Osteocyte (in vitro differentiated cells): ENCODE data around the gene TBX15. TPM values are rescaled to one million over a fixed set of nuclear protein-coding genes. Genes with fewer than 3 reads are reported as not detected.

ENCODE experiments used
- DNase-seq: peaks from one replicate; pipeline ENCODE4 v3.0.0; 2021; ENCODE audit warnings: mixed read lengths; ENCODE audit not compliant: unreplicated experiment; ENCODE audit errors: extremely low spot score
- H3K27ac Mint-ChIP-seq: one replicate; pipeline ENCODE4 v1.8.0; 2021; ENCODE audit warnings: mild to moderate bottlenecking, mixed read lengths; ENCODE audit not compliant: unreplicated experiment
- H3K27me3 Mint-ChIP-seq: one replicate; pipeline ENCODE4 v1.8.0; 2021; ENCODE audit warnings: mixed read lengths; ENCODE audit not compliant: unreplicated experiment
- H3K36me3 Mint-ChIP-seq: one replicate; pipeline ENCODE4 v1.8.0; 2021; ENCODE audit warnings: mixed read lengths; ENCODE audit not compliant: unreplicated experiment
- H3K4me1 Mint-ChIP-seq: one replicate; pipeline ENCODE4 v1.8.0; 2021; ENCODE audit warnings: mixed read lengths; ENCODE audit not compliant: unreplicated experiment
- H3K4me3 Mint-ChIP-seq: one replicate; pipeline ENCODE4 v1.8.0; 2021; ENCODE audit warnings: mild to moderate bottlenecking, moderate library complexity, mixed read lengths; ENCODE audit not compliant: unreplicated experiment
- H3K9me3 Mint-ChIP-seq: one replicate; pipeline ENCODE4 v1.8.0; 2021; ENCODE audit warnings: mixed read lengths; ENCODE audit not compliant: unreplicated experiment
- CTCF ChIP-seq: fragments of 200-600 bp; sonication (generic); IDR thresholded peaks from 2 replicates; pipeline ENCODE4 v1.5.0; 2021; ENCODE audit warnings: antibody characterized with exemption, mild to moderate bottlenecking, moderate library complexity
- total RNA-seq: library from RNA; stranded (reverse); gene quantifications from 2 replicates; pipeline ENCODE4 v1.2.1, GENCODE V29; 2021

TBX15 gene
- total RNA-seq, 1 donor from 2014 or later: 4.3 TPM

GRCh38 chr1:118989006-118989815 lies 1.1 kb upstream of the TBX15 start:
- Mint-ChIP-seq H3K27ac (no peak overlapping the region), H3K4me3 (peak overlapping the region; percentile 29), H3K27me3 (peaks cover 89% of the 10 kb centered on the region), H3K4me1 (peaks cover 33% of the 10 kb centered on the region), H3K36me3 (peaks cover 6% of the 10 kb centered on the region), H3K9me3 (no peaks in the 10 kb centered on the region)
- no peak for TF ChIP-seq CTCF
- no peak for DNase-seq

- Mint-ChIP-seq H3K9me3 (no peaks in the 10 kb centered on the region), H3K27ac (peak overlapping the region; percentile 85), H3K36me3 (peaks cover 10% of the 10 kb centered on the region), H3K4me3 (peak overlapping the region; percentile 86), H3K4me1 (peaks cover 38% of the 10 kb centered on the region), H3K27me3 (peaks cover 91% of the 10 kb centered on the region)
- no peak for TF ChIP-seq CTCF
- DNase-seq: no peak
Observed at GRCh38 chr1:118987468-118988185, 516 bp downstream of the TBX15 start.

- Mint-ChIP-seq H3K36me3 (peaks cover 10% of the 10 kb centered on the region), H3K4me3 (peak overlapping the region; percentile 86), H3K9me3 (no peaks in the 10 kb centered on the region), H3K4me1 (peaks cover 38% of the 10 kb centered on the region), H3K27ac (peak overlapping the region; percentile 85), H3K27me3 (peaks cover 85% of the 10 kb centered on the region)
- no peak for TF ChIP-seq CTCF
- DNase-seq: no peak
Observed at GRCh38 chr1:118986555-118987467, 1.3 kb downstream of the TBX15 start.

- no peak for DNase-seq
- Mint-ChIP-seq H3K27me3 (peaks cover 81% of the 10 kb centered on the region), H3K4me1 (peaks cover 38% of the 10 kb centered on the region), H3K4me3 (peak overlapping the region; percentile 86), H3K27ac (peak overlapping the region; percentile 85), H3K9me3 (no peaks in the 10 kb centered on the region), H3K36me3 (peaks cover 10% of the 10 kb centered on the region)
- no peak for TF ChIP-seq CTCF
Observed at GRCh38 chr1:118985640-118986554, 2.2 kb downstream of the TBX15 start.
